ENCODE data around the gene NALF2. TPM values are rescaled to one million over a fixed set of nuclear protein-coding genes. Genes with fewer than 3 reads are reported as not detected.

Gene NALF2
- total RNA-seq, 2 experiments from 2014 or later: not detected

DNA sequence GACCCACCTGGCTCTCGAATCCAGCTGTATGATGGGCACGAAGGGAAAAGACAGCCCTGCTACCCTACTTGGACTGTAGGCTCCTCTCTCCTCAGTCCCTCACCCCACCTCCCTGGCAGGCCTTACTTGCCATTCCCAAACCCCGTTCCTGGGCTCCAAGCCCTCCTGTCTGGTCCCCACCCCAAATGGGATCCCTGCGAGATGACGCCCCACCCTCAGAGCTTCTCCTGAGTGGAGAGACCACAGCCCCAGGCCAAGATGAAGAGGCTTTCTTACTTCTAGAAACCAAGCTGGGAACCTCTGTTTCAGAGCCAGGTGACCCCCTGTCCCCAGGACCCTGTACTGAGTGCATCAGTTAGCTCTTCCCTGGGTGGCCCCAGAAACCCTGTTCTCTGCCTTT is 4.5 kb downstream of the NALF2 start:
- Mint-ChIP-seq H3K4me3 (no peak overlapping the region), H3K27ac (no peak overlapping the region), H3K9me3 (no peaks in the 10 kb centered on the region), H3K4me1 (ENCODE audit: low read depth) (no peaks in the 10 kb centered on the region), H3K36me3 (ENCODE audit: low read depth) (no peaks in the 10 kb centered on the region), H3K27me3 (peaks cover 29% of the 10 kb centered on the region)
- intact Hi-C loops (cut with DNase I, micrococcal nuclease): no loop called here
- ATAC-seq (ENCODE audit: poor library complexity) (no peak), DNase-seq (no peak)
- peaks cover 3% of the 10 kb centered on the region for H3K4me1 ChIP-seq (ENCODE audit: insufficient read depth, low read length)
- H3K9me3 ChIP-seq (ENCODE audit: control insufficient read depth in 1 of 2, insufficient read depth in 1 of 2, low read length in 2 of 2): no peaks in the 10 kb centered on the region
- ChIA-PET POLR2A (no interaction called here), CTCF (no interaction called here)
- peaks cover 3 to 7% of the 10 kb centered on the region in 2 experiments for H3K27me3 ChIP-seq (ENCODE audit: control insufficient read depth in 1 of 2, insufficient read depth in 2 of 2, low read length in 2 of 2)
- H3K36me3 ChIP-seq (ENCODE audit: insufficient read depth, low read length): no peaks in the 10 kb centered on the region
- H3K27ac ChIP-seq (ENCODE audit: low read depth in 1 of 2, low read length in 2 of 2): no peak overlapping the region
- TF ChIP-seq, protein P1, sequence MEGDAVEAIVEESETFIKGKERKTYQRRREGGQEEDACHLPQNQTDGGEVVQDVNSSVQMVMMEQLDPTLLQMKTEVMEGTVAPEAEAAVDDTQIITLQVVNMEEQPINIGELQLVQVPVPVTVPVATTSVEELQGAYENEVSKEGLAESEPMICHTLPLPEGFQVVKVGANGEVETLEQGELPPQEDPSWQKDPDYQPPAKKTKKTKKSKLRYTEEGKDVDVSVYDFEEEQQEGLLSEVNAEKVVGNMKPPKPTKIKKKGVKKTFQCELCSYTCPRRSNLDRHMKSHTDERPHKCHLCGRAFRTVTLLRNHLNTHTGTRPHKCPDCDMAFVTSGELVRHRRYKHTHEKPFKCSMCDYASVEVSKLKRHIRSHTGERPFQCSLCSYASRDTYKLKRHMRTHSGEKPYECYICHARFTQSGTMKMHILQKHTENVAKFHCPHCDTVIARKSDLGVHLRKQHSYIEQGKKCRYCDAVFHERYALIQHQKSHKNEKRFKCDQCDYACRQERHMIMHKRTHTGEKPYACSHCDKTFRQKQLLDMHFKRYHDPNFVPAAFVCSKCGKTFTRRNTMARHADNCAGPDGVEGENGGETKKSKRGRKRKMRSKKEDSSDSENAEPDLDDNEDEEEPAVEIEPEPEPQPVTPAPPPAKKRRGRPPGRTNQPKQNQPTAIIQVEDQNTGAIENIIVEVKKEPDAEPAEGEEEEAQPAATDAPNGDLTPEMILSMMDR (IDR thresholded peaks at IDR 0.05): no peak
- no peak overlapping the region for H3K4me3 ChIP-seq (ENCODE audit: low read length)

DNA sequence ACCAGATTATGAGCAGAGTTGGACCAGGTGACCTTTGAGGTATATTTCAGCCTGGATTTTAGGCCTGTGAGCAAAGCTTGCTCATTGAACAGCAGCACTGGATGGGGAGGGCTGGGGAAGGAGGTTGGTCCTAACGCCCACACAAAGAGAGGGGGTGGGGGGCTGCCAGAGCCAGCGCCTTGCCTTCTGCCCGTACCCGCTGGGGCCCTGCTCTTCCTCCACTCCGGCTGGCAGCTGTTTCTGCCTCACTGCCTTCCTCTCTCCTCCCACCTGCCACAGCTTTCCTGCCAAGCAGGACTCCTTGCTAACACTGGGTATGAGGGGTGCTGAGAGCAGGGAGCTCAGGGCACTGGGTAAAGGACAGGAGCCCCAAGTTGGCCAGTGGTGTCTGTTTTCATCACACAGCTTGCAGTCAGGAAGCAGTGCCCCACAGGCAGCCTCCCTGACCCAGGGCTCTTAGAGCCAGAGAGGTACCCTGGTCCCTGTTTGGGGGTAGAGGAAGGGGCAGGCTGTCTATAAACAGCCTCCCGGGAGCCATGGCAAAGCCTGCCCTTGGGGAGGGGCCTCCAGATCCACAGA is 6.1 kb downstream of the NALF2 start:
- Mint-ChIP-seq H3K9me3 (no peaks in the 10 kb centered on the region), H3K27ac (no peak overlapping the region), H3K36me3 (ENCODE audit: low read depth) (no peaks in the 10 kb centered on the region), H3K4me3 (no peak overlapping the region), H3K27me3 (peaks cover 29% of the 10 kb centered on the region), H3K4me1 (ENCODE audit: low read depth) (no peaks in the 10 kb centered on the region)
- Histone ChIP-seq H3K9me3 (ENCODE audit: control insufficient read depth in 1 of 2, insufficient read depth in 1 of 2, low read length in 2 of 2) (no peaks in the 10 kb centered on the region), H3K27ac (ENCODE audit: low read depth in 1 of 2, low read length in 2 of 2) (no peak overlapping the region), H3K36me3 (ENCODE audit: insufficient read depth, low read length) (no peaks in the 10 kb centered on the region), H3K27me3 (ENCODE audit: control insufficient read depth in 1 of 2, insufficient read depth in 2 of 2, low read length in 2 of 2) (peaks cover 3 to 7% of the 10 kb centered on the region in 2 experiments), H3K4me3 (ENCODE audit: low read length) (no peak overlapping the region), H3K4me1 (ENCODE audit: insufficient read depth, low read length) (peaks cover 3% of the 10 kb centered on the region)
- ChIA-PET POLR2A (no interaction called here), CTCF (no interaction called here)
- intact Hi-C loops (cut with DNase I, micrococcal nuclease): no loop called here
- ATAC-seq (ENCODE audit: poor library complexity): no peak
- DNase-seq: no peak
- TF ChIP-seq, protein P1 (IDR thresholded peaks at IDR 0.05): no peak

DNA sequence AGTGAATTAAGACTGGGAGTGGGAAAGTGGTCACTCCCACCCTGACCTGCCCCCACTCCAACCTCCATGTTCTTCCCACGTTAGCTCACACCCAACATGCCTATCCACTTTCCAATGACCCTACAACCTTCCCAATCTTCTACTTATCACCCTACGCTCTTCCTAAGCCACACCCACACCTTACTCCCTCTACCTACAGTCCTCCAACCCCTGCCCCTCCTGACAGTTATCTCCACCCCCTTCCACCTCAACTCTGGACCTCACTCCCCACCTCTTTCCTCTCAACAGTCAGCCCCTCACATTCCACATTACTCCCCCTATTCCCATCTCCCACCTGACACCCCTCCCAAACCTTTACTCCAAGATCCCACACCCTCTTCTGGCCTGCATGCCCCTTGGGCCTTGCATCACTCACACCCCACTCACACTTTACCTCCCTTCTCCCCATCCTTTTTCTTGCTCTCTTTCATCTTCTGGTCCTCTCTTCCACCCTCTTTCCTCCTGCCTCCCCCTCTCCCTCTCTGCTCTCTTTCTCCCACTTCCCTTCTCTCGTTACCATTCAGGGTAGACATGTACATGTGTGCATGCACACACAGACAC is 6.9 kb downstream of the NALF2 start:
- Mint-ChIP-seq H3K27me3 (peaks cover 25% of the 10 kb centered on the region), H3K27ac (no peak overlapping the region), H3K4me3 (no peak overlapping the region), H3K36me3 (ENCODE audit: low read depth) (no peaks in the 10 kb centered on the region), H3K9me3 (no peaks in the 10 kb centered on the region), H3K4me1 (ENCODE audit: low read depth) (no peaks in the 10 kb centered on the region)
- Histone ChIP-seq H3K27ac (ENCODE audit: low read depth in 1 of 2, low read length in 2 of 2) (no peak overlapping the region), H3K4me1 (ENCODE audit: insufficient read depth, low read length) (peaks cover under 1% of the 10 kb centered on the region), H3K4me3 (ENCODE audit: low read length) (no peak overlapping the region), H3K9me3 (ENCODE audit: control insufficient read depth in 1 of 2, insufficient read depth in 1 of 2, low read length in 2 of 2) (no peaks in the 10 kb centered on the region), H3K27me3 (ENCODE audit: control insufficient read depth in 1 of 2, insufficient read depth in 2 of 2, low read length in 2 of 2) (peaks cover 3 to 7% of the 10 kb centered on the region in 2 experiments), H3K36me3 (ENCODE audit: insufficient read depth, low read length) (no peaks in the 10 kb centered on the region)
- ChIA-PET CTCF (no interaction called here), POLR2A (no interaction called here)
- ATAC-seq (ENCODE audit: poor library complexity) (no peak), DNase-seq (no peak)
- TF ChIP-seq, protein P1 (IDR thresholded peaks at IDR 0.05): no peak
- intact Hi-C loops (cut with DNase I, micrococcal nuclease): no loop called here

Measured in CD4-positive, alpha-beta T cell (primary cell).